DOHH2 (cell line): ENCODE measurements around the gene SPATS1.

Experiments used
- EZH2phosphoT487 ChIP-seq: fragments of 200-600 bp; sonication (generic); IDR thresholded peaks from 2 replicates; pipeline ENCODE4 v1.6.1; 2017; ENCODE audit warnings: borderline replicate concordance, mild to moderate bottlenecking, antibody characterized with exemption, low read length, moderate library complexity, mixed read lengths
- TF ChIP-seq, protein P1 (sequence below): fragments of 200-600 bp; sonication (generic); IDR thresholded peaks from one replicate; pipeline ENCODE4 v1.5.1; 2014; ENCODE audit warnings: antibody characterized with exemption, mild to moderate bottlenecking, low read depth, low read length; ENCODE audit not compliant: poor library complexity, severe bottlenecking

- TF ChIP-seq, protein P1, sequence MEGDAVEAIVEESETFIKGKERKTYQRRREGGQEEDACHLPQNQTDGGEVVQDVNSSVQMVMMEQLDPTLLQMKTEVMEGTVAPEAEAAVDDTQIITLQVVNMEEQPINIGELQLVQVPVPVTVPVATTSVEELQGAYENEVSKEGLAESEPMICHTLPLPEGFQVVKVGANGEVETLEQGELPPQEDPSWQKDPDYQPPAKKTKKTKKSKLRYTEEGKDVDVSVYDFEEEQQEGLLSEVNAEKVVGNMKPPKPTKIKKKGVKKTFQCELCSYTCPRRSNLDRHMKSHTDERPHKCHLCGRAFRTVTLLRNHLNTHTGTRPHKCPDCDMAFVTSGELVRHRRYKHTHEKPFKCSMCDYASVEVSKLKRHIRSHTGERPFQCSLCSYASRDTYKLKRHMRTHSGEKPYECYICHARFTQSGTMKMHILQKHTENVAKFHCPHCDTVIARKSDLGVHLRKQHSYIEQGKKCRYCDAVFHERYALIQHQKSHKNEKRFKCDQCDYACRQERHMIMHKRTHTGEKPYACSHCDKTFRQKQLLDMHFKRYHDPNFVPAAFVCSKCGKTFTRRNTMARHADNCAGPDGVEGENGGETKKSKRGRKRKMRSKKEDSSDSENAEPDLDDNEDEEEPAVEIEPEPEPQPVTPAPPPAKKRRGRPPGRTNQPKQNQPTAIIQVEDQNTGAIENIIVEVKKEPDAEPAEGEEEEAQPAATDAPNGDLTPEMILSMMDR = no peak
- no peak for TF ChIP-seq EZH2phosphoT487
Observed at GRCh38 chr6:44332585-44332984, 9.9 kb upstream of the SPATS1 start.
